Activated T-cell treated with anti-CD3 and anti-CD28 coated beads for 4 hours (primary cell): ENCODE data around the gene GULP1.
"Not testable (repeated sequence)": the region's sequence is repeated elsewhere in the genome, so short reads cannot be mapped to it uniquely, and the experiment has no call there.

Source experiments
- DNase-seq: peaks from one replicate; pipeline ENCODE4 v3.0.0-alpha.2; 2020

GULP1 gene

GRCh38 chr2:188293601-188294351, 2.1 kb downstream of the GULP1 start:
- no peak for DNase-seq

- no peak for DNase-seq
Measured at GRCh38 chr2:188294352-188294926, 2.8 kb downstream of the GULP1 start.

DNA sequence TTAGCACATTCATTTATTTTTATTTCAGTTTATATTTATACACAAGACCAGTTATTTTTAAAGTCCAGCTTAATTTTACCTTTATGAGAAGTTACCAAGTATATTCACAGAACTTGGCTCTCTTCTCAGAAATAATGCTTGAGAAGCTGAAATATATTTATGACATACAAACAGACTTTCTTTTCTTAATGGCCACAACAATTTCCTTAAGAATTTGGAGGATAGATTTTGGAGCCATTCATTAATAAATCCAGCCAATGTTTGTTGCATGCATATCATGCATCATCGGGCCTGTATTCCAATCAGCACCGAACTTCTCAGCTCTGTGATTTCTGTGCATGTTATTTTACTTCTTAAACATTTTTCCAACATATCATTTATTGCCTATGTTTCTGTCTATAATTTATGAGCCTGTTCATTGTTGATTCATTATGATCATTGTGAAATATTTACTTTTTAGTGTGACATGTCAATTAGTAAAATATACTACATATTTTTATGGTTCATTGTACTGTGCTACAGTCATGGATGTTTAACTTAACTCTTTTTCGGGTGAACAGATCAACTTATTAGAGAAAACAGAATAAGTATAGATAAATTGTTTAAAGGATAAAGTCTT, 3.5 kb downstream of the GULP1 start:
- no peak for DNase-seq

GRCh38 chr2:188297978-188298377, 6.3 kb downstream of the GULP1 start:
- DNase-seq = no peak

DNA sequence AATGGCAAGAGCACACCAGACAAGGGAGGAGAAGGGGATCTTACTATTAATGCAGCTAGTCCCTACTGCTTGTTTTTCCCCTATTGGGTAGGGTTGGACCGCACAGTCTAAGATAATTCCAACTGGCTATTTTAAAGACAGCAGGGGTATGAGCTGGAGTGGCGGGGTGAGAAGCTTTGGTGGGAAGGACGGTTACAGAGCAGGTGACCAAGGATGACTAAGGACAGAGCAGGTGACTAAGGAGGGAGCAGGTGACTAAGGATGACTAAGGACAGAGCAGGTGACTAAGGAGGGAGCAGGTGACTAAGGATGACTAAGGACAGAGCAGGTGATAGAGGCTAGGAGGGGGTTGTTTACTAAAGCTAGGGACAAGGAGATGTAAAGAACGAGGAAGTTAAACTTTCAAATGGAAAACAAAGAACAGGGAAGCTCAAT, 7.3 kb downstream of the GULP1 start:
- not testable (repeated sequence) for DNase-seq

DNA sequence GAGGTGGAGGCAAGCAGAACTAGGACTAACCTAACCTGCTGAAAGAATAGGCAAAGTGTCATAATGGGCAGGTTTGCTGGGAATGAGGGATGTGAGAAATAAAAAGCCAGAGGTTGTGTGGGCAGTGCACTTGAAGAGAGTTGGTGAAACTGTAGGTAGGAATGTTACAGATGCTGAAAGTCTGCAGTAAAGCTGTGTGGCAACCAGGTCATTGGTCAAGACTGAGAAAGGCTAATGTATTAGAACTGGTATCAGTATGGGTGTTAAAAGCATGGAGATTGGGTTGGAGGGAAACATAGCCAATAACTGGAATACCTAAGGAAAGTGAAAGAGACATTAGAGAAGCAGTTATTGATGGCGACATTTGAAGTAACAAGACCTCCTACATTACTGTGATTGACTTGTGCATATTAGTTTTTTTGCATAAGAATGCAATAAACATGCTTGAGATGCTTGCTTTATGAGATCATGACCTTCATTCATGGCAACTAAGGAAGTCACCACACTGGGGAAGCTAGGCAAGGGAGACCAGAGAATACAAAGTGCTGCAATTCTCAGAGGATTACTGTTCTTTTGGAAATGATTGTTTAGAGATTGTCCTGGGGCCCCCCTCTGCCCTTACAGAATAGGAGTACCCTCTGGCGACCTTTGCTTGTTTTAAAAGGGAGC, 11.8 kb downstream of the GULP1 start:
- no peak for DNase-seq

DNA sequence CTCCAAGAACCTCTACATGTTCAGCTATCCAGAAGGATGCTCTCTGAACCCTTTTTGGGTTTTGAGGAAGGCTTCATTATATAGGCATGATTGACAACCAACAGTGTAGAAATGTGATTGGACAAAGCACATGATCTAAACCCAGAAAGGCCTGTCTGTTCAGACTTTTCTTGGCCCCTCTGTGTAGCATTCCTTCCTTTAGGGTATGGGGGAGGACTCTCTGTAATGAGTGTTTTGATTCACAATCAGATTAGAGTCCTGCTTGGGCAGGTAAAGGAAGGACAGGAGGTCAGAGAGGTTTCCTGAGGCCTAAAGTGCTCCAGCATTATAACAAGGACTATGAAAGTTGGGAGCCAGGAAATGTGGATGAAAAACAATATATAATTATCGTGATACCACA, 13.6 kb downstream of the GULP1 start:
- no peak for DNase-seq

DNA sequence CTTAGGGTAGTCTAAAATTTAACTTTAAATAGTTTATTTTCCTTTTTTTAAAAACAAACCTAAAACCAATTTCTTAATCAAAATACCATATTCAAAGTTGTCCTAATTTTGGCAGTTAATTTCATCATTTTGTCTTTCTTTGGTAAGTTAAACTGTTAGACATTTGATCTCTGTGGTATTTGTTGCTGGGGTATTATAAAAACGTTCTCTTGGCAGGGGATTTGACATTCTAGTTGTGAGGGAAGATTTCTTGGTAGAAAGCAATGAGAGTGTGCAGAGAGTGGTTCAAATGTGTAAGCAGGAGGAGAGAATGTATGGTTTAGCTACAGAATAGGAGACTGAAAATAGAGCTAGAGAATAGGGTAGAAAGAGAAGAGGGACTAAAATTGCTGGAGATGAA, 14.6 kb downstream of the GULP1 start:
- no peak for DNase-seq

DNA sequence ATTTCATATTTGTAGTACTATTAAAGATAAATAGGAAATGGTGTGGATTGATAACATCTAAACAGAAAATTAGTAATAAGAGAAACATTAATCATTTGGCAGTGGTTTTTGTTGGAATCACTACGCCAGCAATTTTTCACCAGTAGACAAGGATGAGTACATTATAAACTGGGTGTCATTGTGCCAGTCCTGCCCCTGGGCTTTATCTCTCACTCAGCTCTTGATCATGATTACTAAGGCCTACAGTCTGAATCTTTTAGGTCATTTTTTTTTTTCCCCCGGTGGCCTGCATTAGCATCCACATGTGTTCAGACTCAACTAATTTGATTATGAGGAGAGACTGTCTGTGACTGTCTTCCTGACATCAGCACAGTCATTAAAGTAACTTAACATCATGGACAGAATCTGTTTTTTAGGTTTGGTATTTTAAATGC, 16.2 kb downstream of the GULP1 start:
- no peak for DNase-seq

DNA sequence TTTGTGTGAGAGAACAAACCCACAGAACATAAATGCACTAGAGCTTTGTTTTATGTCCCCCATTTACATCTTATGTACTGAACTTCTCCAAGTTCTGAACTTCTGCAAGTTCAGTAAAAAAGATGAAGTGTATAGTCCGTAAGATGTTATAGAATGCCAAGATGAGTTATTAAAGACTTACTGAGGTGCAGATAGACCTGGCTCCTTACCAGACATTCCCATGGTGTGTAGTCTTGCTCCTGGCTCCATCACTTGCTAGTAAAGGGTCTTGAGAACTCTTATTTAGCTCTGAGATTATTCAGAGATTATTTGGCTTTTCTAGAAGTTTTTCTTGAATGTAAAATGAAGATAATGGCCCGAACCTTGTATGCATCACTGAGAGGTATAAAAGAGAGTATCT, 16.8 kb downstream of the GULP1 start:
- no peak for DNase-seq

GRCh38 chr2:188309364-188309763, 17.7 kb downstream of the GULP1 start:
- no peak for DNase-seq

DNA sequence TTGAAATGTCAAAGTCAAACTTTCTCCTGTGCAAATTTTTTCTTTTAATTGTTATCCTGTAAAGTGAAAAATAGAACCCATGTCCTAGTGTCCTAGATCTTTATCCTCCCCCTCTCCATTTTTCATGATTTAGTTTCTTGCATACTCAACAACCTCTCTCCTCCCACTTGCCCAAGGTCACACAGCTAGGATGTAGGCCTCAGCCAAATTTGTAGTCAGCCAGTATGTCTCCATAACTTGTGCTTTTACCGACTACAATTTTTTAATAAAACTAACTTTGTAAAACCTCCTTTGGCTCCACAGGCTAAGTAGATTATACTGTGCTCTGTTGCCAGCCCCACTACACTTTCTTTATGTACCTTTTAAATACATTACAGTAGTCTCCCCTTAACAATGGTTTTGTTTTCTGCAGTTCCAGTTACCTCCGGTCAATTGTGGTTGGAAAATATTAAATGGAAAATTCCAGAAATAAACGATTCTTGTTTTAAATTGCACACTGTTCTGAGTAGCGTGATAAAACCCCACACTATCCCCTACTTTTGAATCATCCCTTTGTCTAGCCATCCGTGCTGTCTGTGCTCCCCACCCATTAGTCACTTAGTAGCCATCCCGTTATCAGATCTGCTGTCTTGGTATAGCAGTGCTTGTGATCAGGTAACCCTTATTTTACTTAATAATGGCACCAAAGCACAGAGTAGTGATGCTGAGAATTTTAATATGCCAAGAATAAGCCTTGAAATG, 22.8 kb downstream of the GULP1 start:
- no peak for DNase-seq

DNA sequence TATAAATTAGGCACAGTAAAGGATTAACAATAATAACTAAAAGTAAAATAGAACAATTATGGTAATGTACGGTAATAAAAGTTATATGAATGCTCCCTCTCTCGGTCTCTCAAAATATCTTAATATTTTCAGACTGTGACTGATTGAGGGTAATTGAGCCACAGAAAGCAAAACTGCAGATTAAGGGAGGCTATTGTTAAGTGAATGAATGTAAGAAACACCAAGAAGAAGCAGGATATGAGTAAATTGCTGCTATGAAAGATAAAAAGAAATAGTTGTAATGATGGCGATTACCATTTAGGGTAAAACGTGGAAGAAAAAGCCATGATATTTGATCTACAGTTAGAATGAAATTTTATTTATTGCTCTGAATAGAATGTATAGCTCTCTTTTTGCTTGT, 24.1 kb downstream of the GULP1 start:
- DNase-seq = no peak

DNA sequence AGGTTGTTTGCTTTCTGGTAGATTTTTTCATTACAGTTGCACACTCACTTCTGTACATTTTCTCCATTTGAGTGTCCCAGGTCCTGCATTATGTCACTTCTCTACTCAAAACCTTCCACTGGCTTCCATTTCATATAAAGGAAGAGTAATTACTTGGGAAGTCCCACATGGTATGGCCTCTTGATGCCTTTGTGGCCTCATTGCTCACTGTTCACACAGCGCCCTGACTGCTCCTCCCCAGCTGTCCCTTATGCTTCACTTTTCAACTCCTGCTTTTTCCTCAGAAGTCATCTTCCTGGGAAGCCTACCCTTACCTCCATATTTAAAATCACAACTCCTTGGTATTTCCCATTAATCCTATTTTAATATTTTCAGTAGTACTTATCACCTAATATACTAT, 24.7 kb downstream of the GULP1 start:
- no peak for DNase-seq

GRCh38 chr2:188316791-188317423, 25.2 kb downstream of the GULP1 start:
- DNase-seq = no peak

DNA sequence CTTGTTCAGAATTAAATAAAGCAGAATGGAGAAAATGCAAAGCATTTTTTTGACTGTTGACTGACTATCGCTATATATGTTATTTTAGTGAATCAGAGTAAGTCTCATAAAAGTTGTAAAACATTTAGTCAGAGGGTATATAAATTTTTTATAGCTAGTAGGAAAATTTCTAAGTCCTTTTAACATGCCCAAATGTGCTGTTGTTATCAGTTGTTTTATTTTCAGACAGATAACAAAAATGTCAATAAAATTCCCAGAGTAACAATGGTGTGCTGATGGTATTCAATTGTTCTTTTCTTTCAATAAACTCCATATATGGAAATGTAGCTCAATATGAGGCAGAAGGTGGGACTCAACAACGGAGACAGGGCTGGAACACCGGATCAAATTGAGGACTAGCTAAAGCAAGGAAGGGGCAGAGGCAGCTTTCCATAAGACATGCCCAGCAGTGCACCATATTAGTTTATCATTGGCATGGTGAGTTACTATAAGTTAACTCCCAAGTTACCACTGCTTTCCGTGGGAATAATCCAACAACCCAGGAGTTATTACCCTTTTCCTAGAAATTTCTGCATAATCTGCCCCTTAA, 26.6 kb downstream of the GULP1 start:
- no peak for DNase-seq

DNA sequence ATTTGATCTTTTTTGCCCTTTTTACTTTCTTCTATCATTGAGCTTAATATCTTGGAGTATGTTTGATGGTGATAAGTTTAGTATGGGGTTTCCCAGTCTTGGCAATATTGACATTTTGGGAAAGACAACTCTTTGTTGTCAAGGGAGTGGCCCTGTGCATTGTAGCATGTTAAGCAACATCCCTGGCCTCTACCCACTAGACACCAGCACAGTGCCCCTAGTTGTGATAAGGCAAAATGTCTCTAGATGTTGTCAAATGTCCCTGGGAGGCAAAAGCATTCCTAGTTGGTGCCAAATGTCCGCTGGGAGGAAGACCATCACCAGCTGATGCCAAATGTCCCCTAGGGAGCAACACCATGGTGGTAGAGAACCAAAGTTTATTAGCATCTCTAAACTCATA, 28.2 kb downstream of the GULP1 start:
- DNase-seq = no peak

DNA sequence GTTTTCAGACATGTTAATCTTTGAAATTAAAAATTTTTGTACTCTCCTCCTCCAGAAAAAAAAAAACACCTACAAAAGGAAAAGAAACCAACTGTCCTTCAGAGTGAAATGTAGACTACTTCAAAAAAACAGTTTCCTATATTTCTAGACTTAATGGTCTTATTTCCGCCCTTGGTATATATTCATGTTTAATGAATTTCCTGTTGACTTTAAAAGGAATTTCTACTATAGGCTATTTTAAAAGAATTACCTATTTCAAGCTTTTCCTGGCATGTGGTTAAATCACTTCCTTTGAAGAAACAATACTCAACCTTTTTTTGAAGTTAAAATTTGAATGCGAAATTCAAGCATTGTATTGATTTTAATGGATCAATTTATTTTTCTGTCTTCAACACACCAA, 29.2 kb downstream of the GULP1 start:
- no peak for DNase-seq

- no peak for DNase-seq
Measured at GRCh38 chr2:188322569-188323551, 31.2 kb downstream of the GULP1 start.

- DNase-seq = no peak
Measured at GRCh38 chr2:188324067-188324466, 32.4 kb downstream of the GULP1 start.

- DNase-seq = no peak
Measured at GRCh38 chr2:188326290-188326668, 34.6 kb downstream of the GULP1 start.
